Right forelimb (tissue), 1 donor: ENCODE data around the gene NRG4.
"Not testable (repeated sequence)": the region's sequence is repeated elsewhere in the genome, so short reads cannot be mapped to it uniquely, and the experiment has no call there.

Source experiments
- DNase-seq: peaks from one replicate; pipeline ENCODE4 v3.0.0-alpha.2; 2018

The NRG4 gene

DNA sequence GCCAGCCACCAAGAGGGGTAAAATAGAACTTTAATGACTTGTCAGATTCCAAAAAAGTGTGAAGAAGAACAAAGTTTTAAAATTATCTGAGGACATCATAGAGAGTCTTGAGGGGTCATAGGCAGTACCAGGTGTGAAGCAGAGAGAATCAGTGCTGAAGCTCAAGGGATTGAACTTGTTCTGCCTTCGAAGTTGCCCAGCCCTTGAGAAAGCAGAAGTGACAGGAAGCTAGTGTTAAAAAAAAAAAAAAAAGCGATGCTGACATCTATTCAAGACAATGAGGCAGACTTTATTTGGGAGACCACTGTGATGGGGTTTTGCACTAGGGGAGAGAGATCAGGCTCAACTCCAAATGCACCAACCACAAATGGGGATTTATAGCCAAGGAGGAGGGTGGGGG, 86.8 kb downstream of the NRG4 start:
- no peak for DNase-seq

DNA sequence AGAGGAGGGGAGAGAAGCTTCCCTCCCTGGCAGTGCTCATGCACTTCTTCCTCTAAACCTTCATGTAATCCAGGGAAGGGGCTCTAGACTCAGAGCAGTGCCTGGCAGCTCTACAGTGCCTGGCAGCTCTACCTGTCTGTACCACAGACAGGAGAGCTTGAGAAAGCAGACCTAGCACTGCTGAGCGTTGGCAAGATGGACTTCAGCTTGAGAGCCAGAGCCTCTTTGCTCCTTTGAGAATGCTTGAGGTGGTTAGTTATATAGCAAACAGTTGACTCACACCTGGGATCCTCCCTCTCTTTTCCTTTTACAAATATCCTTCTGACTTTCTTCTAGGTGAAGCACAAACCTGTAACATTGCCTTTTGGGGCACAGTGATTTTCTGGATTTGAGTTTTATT, 87.6 kb downstream of the NRG4 start:
- DNase-seq: no peak

- DNase-seq: no peak
These were observed 88.5 kb downstream of the NRG4 start for GRCh38 chr15:75923756-75924155.

DNA sequence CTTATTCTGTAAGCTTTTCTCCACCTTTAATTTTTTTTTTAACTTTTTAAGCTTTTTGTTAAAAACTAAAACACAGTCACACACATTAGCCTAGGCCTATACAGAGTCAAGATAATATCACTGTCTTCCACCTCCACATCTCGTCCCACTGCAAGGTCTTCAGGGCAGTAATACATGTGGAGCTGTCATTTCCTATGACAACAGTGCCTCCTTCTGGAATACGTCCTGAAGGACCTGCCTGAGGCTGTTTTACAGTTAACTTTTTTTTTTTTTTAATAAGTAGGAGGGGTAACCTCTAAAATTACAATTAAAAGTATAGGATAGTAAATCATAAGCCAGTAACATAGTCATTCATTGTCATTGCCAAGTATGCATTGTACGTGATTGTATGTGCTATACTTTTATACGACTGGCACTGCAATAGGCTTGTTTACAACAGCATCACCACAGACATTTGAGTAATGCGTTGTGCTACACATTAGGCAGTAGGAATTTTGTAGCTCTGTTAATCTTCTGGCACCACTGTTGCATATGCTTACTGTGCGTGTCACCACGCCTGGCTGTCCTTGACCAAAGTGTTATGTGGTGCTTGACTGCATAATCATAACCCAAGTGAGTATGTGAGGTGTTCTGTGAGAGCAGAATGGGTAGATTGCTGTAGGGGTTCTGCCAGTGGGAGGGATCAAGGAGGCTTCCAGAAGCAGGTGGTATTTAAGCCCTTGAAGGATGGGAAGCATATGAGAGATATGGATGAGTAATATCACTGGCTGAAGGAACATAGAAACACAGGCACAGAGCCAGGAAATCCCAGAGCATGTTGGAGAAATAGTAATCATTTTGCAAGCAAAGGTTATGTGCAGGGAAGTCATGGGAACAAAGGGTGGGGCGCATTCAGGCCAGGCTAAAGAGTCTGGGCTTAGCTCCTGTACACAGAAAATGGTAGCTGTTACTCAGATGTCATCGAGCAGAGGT, 90.2 kb downstream of the NRG4 start:
- no peak for DNase-seq

GRCh38 chr15:75920079-75920478, 92.1 kb downstream of the NRG4 start:
- no peak for DNase-seq

DNA sequence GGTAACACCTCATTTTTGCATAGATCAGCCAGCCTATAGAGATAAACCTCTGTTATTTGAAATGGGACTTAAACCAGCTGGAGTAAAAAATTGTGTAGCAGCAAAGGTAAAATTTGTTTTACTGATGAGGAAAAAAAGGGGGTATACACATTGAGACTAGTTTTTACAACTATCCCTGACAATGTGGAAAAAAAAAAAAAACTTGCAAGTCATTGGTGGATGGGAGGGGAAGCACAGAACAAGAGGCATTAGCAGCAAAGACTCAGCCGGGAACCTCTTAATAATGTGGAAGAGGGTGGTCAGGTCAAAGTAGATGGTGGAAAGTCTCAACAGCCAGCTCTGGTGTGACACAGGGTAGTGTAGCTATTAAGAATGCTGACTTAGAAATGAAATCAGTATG, 94.1 kb downstream of the NRG4 start:
- no peak for DNase-seq

DNA sequence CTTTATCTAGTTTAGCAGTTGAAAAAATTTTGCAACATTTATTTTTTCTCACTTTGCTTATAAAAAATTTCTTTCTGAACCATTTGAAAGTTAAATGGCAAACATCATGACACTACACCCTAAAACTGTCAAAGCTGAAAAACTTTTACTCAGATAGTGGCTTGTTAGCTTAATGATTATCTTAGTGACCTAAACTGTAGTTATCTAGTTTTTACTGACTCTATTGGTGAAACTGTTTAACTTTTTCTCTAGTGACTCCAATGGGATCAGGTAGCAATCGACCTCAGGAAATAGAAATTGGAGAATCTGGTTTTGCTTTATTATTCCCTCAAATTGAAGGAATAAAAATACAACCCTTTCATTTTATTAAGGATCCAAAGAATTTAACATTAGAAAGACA, 95.2 kb downstream of the NRG4 start:
- no peak for DNase-seq

- DNase-seq: not testable (repeated sequence)
These were observed 101.9 kb downstream of the NRG4 start for GRCh38 chr15:75910355-75910754.

DNA sequence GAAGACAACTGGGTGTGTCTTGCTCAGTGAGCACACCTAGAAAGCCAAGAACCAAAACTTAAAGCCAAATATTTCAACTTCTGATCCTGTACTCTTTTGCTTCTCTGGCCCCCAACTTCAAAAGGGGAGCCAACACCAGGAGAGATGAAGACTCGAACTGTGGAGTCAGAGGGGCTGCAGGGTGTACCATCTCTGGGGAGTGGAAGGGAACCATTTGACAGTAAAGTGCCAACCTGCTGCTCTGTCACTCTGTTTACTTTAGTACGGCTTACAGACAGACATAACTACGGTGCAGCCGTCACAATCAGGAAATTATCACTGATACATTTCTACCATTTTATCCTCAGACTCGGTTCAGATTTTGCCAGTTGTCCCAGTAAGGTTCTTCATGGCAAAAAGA, 107.0 kb downstream of the NRG4 start:
- DNase-seq: no peak

DNA sequence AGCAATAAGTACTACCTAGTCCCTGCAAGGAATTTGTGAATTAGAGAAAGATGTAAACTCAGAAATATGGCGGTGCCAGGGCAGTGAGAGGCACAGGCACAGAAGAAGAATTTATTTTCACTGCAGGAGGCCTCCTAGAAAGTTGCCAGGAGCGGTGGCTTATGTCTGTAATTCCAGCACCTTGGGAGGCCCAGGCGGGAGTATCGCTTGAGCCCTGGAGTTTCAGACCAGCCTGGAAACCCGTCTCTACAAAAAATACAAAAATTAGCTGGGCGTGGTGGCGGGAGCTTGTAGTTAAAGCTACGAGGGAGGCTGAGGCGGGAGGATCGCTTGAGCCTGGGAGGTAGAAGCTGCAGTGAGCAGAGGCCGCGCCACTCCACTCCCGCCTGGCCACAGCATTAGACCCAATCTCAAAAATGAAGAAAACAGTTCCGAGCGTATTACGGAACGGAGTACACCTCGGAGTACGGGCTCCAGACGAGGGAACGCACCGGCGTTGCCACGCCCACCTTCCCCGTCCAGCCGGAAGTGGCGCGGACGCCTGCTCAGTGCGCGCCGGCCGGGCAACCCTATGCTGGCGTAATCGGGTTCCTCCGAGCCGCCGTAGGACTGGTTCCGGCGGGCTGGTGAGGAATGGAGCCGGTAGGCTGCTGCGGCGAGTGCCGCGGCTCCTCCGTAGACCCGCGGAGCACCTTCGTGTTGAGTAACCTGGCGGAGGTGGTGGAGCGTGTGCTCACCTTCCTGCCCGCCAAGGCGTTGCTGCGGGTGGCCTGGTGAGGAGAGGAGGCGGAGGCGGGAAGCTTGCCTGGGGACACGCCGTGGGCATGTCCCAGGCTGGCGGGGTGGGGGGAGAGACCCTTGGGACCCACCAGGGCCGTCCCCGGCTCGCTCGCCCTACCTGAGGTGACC, 108.6 kb downstream of the NRG4 start, which contains the start of gene FBXO22:
TSS of gene FBXO22 (plus strand) at position 548 of the 909 bp plus-strand sequence. CDS start at position 634, 86 bp downstream.
- DNase-seq: peak; percentile 95

DNA sequence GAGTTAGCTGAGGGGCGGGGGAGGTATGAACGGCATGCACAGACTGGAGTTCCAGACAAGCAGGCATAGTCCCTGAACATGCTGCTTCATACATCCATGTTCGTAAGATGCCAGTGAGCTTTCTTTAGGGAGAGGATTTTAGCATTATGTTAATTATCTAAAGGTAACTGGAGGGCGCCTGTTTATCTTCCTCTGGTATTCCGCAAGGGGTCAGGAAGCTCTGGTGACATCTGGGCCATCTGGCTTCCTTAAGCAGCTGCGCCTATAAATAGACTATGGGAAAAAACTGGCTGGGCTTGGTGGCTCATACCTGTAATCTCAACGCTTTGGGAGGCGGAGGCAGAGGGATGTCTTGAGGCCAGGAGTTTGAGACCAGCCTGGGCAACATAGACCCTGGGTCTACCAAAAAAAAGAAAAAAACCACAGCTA, 110.1 kb downstream of the NRG4 start:
- no peak for DNase-seq

GRCh38 chr15:75900577-75900976, 111.6 kb downstream of the NRG4 start:
- no peak for DNase-seq

GRCh38 chr15:75895731-75896130, 116.5 kb downstream of the NRG4 start:
- no peak for DNase-seq

GRCh38 chr15:75891895-75892294, 120.3 kb downstream of the NRG4 start:
- DNase-seq: no peak
